Spleen (tissue), 11 donors: ENCODE data around the gene FBXO17. TPM values are rescaled to one million over a fixed set of nuclear protein-coding genes. Genes with fewer than 3 reads are reported as not detected.

ENCODE experiments used
- DNase-seq: peaks from one replicate; pipeline ENCODE4 v3.0.0-alpha.2; 2020
- H3K27ac ChIP-seq, 8 donors: fragments of 200-600 bp; sonication (generic) in 7 of 8; 1 replicate in 4 of 8; 2 replicates in 4 of 8; pipeline versions ENCODE4 v1.5.0 to v1.8.0; 2016 to 2021; ENCODE audit warnings: inconsistent platforms in 4 of 8, mild to moderate bottlenecking in 4 of 8, moderate library complexity in 1 of 8
- H3K27me3 ChIP-seq, 7 donors: fragments of 200-600 bp; sonication (generic) in 6 of 7; replicated peaks in 1 of 7; 1 replicate in 4 of 7; 2 replicates in 3 of 7; pipeline versions ENCODE4 v1.5.0 to v1.8.0; 2016 to 2021; ENCODE audit warnings: inconsistent platforms in 3 of 7, mild to moderate bottlenecking in 1 of 7
- H3K36me3 ChIP-seq, 6 donors: fragments of 200-600 bp; sonication (generic) in 5 of 6; 1 replicate in 4 of 6; 2 replicates in 2 of 6; pipeline versions ENCODE4 v1.5.0 to v1.8.0; 2016 to 2021; ENCODE audit warnings: inconsistent platforms in 2 of 6
- H3K4me1 ChIP-seq, 6 donors: fragments of 200-600 bp; sonication (generic) in 5 of 6; 1 replicate in 3 of 6; 2 replicates in 3 of 6; pipeline versions ENCODE4 v1.5.0 to v1.8.0; 2016 to 2021; ENCODE audit warnings: inconsistent platforms in 3 of 6
- H3K4me3 ChIP-seq, 8 donors: fragments of 200-600 bp; sonication (generic) in 7 of 8; 1 replicate in 4 of 8; 2 replicates in 4 of 8; pipeline versions ENCODE4 v1.5.0 to v1.8.0; 2016 to 2021; ENCODE audit warnings: inconsistent platforms in 4 of 8, mild to moderate bottlenecking in 4 of 8, moderate library complexity in 2 of 8
- H3K9me3 ChIP-seq, 8 donors: fragments of 200-600 bp; sonication (generic) in 7 of 8; 1 replicate in 4 of 8; 2 replicates in 4 of 8; pipeline versions ENCODE4 v1.5.0 to v1.8.0; 2016 to 2021; ENCODE audit warnings: inconsistent platforms in 4 of 8
- POLR2A ChIP-seq, 3 donors: fragments of 450-650 bp; IDR thresholded peaks; one replicate each; pipeline ENCODE4 v1.5.1; 2017; ENCODE audit warnings: antibody characterized with exemption in 3 of 3, mild to moderate bottlenecking in 1 of 3
- POLR2AphosphoS5 ChIP-seq, 3 donors: sonication (generic); formaldehyde crosslinking; IDR thresholded peaks; one replicate each; pipeline ENCODE4 v1.5.1; 2017; ENCODE audit warnings: antibody characterized with exemption in 3 of 3
- WGBS, 5 donors: extraction: QIAGEN DNeasy Blood & Tissue Kit in 3 of 5; methylation state at CpG; one replicate each; pipeline versions ENCODE4 v1.1.5 to v1.1.7; 2013 to 2018; 5-methylcytosine and 5-hydroxymethylcytosine counted together
- intact Hi-C: fragments of 100-400 bp; cut with DNase I; formaldehyde crosslinking; loops from one replicate; pipeline ENCODE4 v1.15.0; 2023; ENCODE audit warnings: low total_unique reads
- polyA plus RNA-seq, 3 donors: library from polyadenylated mRNA; stranded (reverse); fragments of 200-250 nt; gene quantifications; one replicate each; pipeline ENCODE4 v1.2.1, GENCODE V29; 2013
- total RNA-seq, 7 donors: library from RNA; depleted of rRNA in 3 of 7; stranded (reverse); fragments of >200 nt in 3 of 7; fragmentation: NEBNext Ultra II Directional in 4 of 7; extraction: Animal tissue kit (Norgen Biotek cat#: 25700) in 4 of 7; gene quantifications; one replicate each; pipeline versions ENCODE4 v1.1.0 to v1.2.1, GENCODE V29; 2016 to 2021
- TF ChIP-seq, protein P1 (sequence below), 11 experiments: fragments of 200-600 bp in 7 of 11; fragments of 450-650 bp in 4 of 11; sonication (generic) in 4 of 11; IDR thresholded peaks in 8 of 11; conservative IDR thresholded peaks in 3 of 11; 1 replicate in 7 of 11; 2 replicates in 4 of 11; pipeline versions ENCODE4 v1.4.0 to v1.8.0; 2016 to 2021; ENCODE audit warnings: antibody characterized with exemption in 11 of 11, inconsistent platforms in 4 of 11, mild to moderate bottlenecking in 1 of 11
- donor health status: healthy with polysubstance abuse.
- donor health status: DM: no; HTN: no; CAD: no; lungs with moderate emphysema.
- donor health status: DM: no; HTN: no; CAD: no.
- donor health status: Bipolar disorder and iron deficiency.
- donor health status: healthy.
- donor health status: DM: no; HTN: no; CAD: no.
- donor health status: DM: yes; HTN: yes; CAD: no.

FBXO17 gene
- total and polyA plus RNA-seq, 10 donors = 0.91 to 7.7 (median 4.9) TPM

DNA sequence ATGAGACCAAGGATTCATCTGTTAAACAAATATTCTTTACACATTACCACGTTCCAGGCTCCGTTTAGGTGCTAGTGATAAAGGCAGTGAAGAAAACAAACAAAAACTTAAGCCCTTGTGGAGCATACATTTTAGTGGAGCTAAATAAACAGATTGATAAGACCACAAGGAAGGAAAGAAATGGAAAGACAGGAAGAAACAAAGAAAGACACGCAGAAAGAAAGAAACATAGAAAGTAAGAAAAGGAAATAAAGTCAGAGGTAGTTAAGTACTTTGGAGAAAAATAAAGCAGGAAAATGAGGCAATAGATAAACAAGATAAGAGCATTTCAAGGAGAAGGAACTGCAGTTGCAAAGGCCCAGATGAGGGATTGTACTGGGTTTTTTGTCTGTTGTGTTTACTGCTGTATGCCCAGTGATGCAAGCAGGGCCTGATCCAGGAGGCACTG lies 74.8 kb downstream of the FBXO17 start:
- peaks cover 0 to 28% (median 17%) of the 10 kb centered on the region in 6 donors for H3K36me3 ChIP-seq
- H3K4me1 ChIP-seq = peaks cover 13 to 75% (median 38%) of the 10 kb centered on the region in 6 donors
- H3K9me3 ChIP-seq = no peaks in the 10 kb centered on the region
- no peak for DNase-seq
- peak overlapping the region in 5 of 8 donors; percentile 89 to 94 (median 94) for H3K27ac ChIP-seq
- peak overlapping the region in 7 of 8 donors; percentile 63 to 97 (median 88) for H3K4me3 ChIP-seq
- 21 to 35% (median 31%) methylated on average over 3 of the region's 3 CpGs for WGBS, 5 donors
- intact Hi-C loops = no loop called here
- no peaks in the 10 kb centered on the region for H3K27me3 ChIP-seq
- TF ChIP-seq POLR2A (IDR thresholded peaks at IDR 0.05) (no peak), POLR2AphosphoS5 (IDR thresholded peaks at IDR 0.05) (no peak)

DNA sequence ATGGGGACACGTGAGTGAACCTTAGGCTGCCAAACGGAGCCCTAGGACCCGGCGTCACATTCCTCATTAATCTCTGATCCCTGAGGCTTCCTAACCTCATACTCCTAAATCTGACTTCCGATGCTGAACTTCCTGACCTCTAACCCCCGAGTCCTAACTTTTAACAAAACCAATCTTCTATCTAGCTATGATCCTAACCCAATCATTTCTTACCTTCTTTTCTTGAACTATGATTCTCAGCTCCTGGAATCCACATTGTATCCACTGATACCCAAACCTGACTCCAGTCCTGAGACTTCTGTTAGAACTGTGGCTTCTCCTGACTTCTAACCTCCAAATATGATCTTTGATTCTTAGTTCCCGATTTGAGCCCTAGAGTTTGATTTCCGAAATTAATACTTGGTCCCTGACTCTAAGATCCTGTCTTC lies 75.3 kb downstream of the FBXO17 start:
- DNase-seq = no peak
- H3K4me3 ChIP-seq = peak overlapping the region; percentile 63 to 97 (median 90)
- no peaks in the 10 kb centered on the region for H3K27me3 ChIP-seq
- H3K9me3 ChIP-seq = no peaks in the 10 kb centered on the region
- intact Hi-C loops = no loop called here
- peaks cover 0 to 28% (median 12%) of the 10 kb centered on the region in 6 donors for H3K36me3 ChIP-seq
- peak overlapping the region; percentile 89 to 94 (median 93) for H3K27ac ChIP-seq
- 2 to 4% (median 3%) methylated on average over 8 of the region's 8 CpGs for WGBS, 5 donors
- TF ChIP-seq POLR2A (IDR thresholded peaks at IDR 0.05) (no peak), POLR2AphosphoS5 (IDR thresholded peaks at IDR 0.05) (no peak)
- TF ChIP-seq, protein P1, sequence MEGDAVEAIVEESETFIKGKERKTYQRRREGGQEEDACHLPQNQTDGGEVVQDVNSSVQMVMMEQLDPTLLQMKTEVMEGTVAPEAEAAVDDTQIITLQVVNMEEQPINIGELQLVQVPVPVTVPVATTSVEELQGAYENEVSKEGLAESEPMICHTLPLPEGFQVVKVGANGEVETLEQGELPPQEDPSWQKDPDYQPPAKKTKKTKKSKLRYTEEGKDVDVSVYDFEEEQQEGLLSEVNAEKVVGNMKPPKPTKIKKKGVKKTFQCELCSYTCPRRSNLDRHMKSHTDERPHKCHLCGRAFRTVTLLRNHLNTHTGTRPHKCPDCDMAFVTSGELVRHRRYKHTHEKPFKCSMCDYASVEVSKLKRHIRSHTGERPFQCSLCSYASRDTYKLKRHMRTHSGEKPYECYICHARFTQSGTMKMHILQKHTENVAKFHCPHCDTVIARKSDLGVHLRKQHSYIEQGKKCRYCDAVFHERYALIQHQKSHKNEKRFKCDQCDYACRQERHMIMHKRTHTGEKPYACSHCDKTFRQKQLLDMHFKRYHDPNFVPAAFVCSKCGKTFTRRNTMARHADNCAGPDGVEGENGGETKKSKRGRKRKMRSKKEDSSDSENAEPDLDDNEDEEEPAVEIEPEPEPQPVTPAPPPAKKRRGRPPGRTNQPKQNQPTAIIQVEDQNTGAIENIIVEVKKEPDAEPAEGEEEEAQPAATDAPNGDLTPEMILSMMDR (IDR thresholded peaks at IDR 0.05 in 8 of 11, conservative IDR thresholded peaks at IDR 0.05 in 3 of 11) = no peak
- H3K4me1 ChIP-seq = peaks cover 13 to 80% (median 38%) of the 10 kb centered on the region in 6 donors

DNA sequence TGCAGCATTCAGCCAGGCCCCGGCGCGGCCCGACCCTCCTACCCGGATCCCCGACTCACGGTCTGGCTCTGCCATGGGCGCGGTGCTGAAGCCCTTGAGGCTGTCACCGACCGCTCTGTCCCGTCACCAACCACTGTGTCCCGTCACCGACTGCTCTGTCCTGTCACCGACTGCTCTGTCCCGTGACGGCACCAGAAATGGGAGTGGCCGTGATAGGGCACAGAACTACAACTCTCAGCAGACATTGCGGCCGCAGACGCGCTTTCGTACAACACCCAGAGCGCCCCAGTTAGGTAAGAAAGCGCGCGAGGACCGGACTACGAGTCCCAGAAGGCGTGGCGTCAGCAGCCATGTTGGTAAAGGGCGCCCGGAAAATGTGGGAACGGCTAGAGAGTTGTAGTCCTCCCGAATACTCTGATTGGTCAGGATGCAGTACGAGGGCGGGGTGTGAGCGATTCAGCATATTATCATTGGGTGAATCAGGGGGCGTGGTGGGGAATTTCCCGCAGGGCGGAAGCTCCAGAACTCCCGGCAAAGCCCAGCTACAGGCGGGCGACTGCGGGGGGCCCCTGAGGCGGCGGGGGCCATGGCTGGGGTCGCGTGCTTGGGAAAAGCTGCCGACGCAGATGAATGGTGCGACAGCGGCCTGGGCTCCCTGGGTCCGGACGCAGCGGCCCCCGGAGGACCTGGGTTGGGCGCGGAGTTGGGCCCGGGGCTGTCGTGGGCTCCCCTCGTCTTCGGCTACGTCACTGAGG lies 75.9 kb downstream of the FBXO17 start, which contains the start of the genes NFKBIB and SIRT2:
Gene NFKBIB (plus strand): TSS at position 523 of the 755 bp plus-strand sequence. CDS start 64 bp downstream, at position 587.
Gene SIRT2 (minus strand): TSS at position 172 of the 755 bp plus-strand sequence. CDS start 97 bp downstream, at position 75.
- Histone ChIP-seq H3K4me1 (peaks cover 13 to 86% (median 38%) of the 10 kb centered on the region in 6 donors), H3K9me3 (no peaks in the 10 kb centered on the region), H3K27me3 (no peaks in the 10 kb centered on the region), H3K4me3 (peak within 1 kb of the TSS; percentile 63 to 97 (median 90)), H3K27ac (peak within 1 kb of the TSS; percentile 89 to 94 (median 93)), H3K36me3 (peaks cover 0 to 24% (median 6%) of the 10 kb centered on the region in 6 donors)
- intact Hi-C loops = no loop called here
- peak; percentile 100 for DNase-seq
- TF ChIP-seq POLR2A (IDR thresholded peaks at IDR 0.05) (peak in 2 of 3 donors; percentile 66 to 74), POLR2AphosphoS5 (IDR thresholded peaks at IDR 0.05) (peak; percentile 93 to 95 (median 94))
- TF ChIP-seq, protein P1 (IDR thresholded peaks at IDR 0.05 in 8 of 11, conservative IDR thresholded peaks at IDR 0.05 in 3 of 11) = peak in 4 of 11 experiments; percentile 29 to 51 (median 40)
- 0 to 1% (median 0%) methylated on average over 46 to 64 of the region's 64 CpGs for WGBS, 5 donors

DNA sequence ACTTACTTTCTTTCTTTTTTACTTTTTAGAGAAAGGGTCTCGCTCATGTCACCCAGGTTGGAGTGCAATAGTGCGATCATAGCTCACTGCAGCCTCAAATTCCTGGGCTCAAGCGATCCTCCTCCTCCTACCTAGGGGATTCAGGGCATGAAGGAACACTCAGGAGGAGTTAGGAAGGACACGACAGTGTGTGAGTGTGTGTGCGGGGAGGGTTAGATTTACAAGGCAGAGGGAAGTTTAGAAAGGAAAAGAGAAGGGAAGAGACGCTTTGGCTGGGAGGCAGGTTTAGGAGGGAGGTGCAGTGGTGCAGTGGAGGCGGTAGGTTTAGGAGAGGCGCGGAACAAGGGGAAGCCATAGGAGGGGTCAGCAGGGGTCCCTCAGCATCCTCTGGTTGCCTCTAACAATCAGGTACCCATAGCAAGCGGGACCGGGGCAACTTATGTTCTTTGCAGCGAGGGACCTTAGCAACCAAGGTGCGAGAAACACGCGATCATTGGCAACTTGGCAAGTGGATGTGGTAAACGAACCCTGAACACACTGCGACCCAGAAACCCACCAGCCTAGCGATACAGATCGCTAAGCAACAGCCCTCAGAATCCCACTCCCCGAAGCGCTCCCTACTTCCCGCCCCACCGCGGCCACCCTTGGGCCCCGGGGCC lies 76.6 kb downstream of the FBXO17 start:
- intact Hi-C loops = no loop called here
- no peaks in the 10 kb centered on the region for H3K27me3 ChIP-seq
- H3K4me3 ChIP-seq = peak overlapping the region; percentile 63 to 97 (median 90)
- peaks cover 0 to 22% (median 0%) of the 10 kb centered on the region in 6 donors for H3K36me3 ChIP-seq
- H3K4me1 ChIP-seq = peaks cover 13 to 90% (median 40%) of the 10 kb centered on the region in 6 donors
- peak overlapping the region; percentile 81 to 94 (median 92) for H3K27ac ChIP-seq
- no peak for TF ChIP-seq POLR2A (IDR thresholded peaks at IDR 0.05)
- TF ChIP-seq POLR2AphosphoS5 (IDR thresholded peaks at IDR 0.05) = no peak
- TF ChIP-seq, protein P1 (IDR thresholded peaks at IDR 0.05 in 8 of 11, conservative IDR thresholded peaks at IDR 0.05 in 3 of 11) = no peak
- WGBS, 5 donors = 7 to 17% (median 11%) methylated on average over 16 to 25 of the region's 25 CpGs
- H3K9me3 ChIP-seq = no peaks in the 10 kb centered on the region
- DNase-seq = no peak
